ENCODE measurements around the gene PRR15L. TPM values are rescaled to one million over a fixed set of nuclear protein-coding genes. Genes with fewer than 3 reads are reported as not detected.

PRR15L gene
- polyA plus RNA-seq, 1 donor (not counting 4 experiments of a cell fraction or from before 2014, with no cell fraction given): 0.16 TPM

GRCh38 chr17:47959825-47960655 lies 2.4 kb upstream of the PRR15L start:
- Histone ChIP-seq H3K27me3 (ENCODE audit: control insufficient read depth, extremely low read depth, insufficient read depth, low read length) (no peaks in the 10 kb centered on the region), H3K9me1 (ENCODE audit: control insufficient read depth, extremely low read depth, insufficient read depth, low read length) (no peaks in the 10 kb centered on the region), H2AFZ (ENCODE audit: control insufficient read depth, low read length) (no peak overlapping the region), H4K20me1 (ENCODE audit: control insufficient read depth, extremely low read depth, insufficient read depth, low read length) (no peaks in the 10 kb centered on the region), H3K4me3 (ENCODE audit: control insufficient read depth in 2 of 3, extremely low read depth in 1 of 3, insufficient read depth in 2 of 3, low read depth in 1 of 3, low read length in 3 of 3) (no peak overlapping the region), H3K9ac (ENCODE audit: control insufficient read depth, extremely low read depth, insufficient read depth, low read length) (no peak overlapping the region), H3K36me3 (ENCODE audit: control insufficient read depth in 2 of 2, extremely low read depth in 1 of 2, insufficient read depth in 2 of 2, low read length in 2 of 2) (no peaks in the 10 kb centered on the region), H3K27ac (ENCODE audit: control insufficient read depth, insufficient read depth, low read length) (no peak overlapping the region), H3K9me3 (ENCODE audit: control insufficient read depth, low read depth, low read length) (no peaks in the 10 kb centered on the region), H3K4me1 (ENCODE audit: control insufficient read depth, extremely low read depth, insufficient read depth, low read length) (peaks cover 11% of the 10 kb centered on the region), H3K4me2 (ENCODE audit: control insufficient read depth, extremely low read depth, insufficient read depth, low read depth, low read length) (no peak overlapping the region), H3K79me2 (ENCODE audit: control insufficient read depth, insufficient read depth, low read length) (no peaks in the 10 kb centered on the region)
- no peak for TF ChIP-seq EZH2 (IDR thresholded peaks at IDR 0.05; ENCODE audit: low read length)
- TF ChIP-seq, protein P1, sequence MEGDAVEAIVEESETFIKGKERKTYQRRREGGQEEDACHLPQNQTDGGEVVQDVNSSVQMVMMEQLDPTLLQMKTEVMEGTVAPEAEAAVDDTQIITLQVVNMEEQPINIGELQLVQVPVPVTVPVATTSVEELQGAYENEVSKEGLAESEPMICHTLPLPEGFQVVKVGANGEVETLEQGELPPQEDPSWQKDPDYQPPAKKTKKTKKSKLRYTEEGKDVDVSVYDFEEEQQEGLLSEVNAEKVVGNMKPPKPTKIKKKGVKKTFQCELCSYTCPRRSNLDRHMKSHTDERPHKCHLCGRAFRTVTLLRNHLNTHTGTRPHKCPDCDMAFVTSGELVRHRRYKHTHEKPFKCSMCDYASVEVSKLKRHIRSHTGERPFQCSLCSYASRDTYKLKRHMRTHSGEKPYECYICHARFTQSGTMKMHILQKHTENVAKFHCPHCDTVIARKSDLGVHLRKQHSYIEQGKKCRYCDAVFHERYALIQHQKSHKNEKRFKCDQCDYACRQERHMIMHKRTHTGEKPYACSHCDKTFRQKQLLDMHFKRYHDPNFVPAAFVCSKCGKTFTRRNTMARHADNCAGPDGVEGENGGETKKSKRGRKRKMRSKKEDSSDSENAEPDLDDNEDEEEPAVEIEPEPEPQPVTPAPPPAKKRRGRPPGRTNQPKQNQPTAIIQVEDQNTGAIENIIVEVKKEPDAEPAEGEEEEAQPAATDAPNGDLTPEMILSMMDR (optimal IDR thresholded peaks at IDR 0.05 in 1 of 3, IDR thresholded peaks at IDR 0.05 in 1 of 3, conservative IDR thresholded peaks at IDR 0.05 in 1 of 3; ENCODE audit: extremely low read depth in 1 of 3, insufficient read depth in 2 of 3, low read length in 3 of 3): no peak
- FAIRE-seq (no peak), DNase-seq (ENCODE audit: low read depth, low spot score) (no peak)
- dilution Hi-C loops (cut with MboI; ENCODE audit: extremely low pct_ligation_motif_present, low sequenced_read_pairs): no loop called here

GRCh38 chr17:47956791-47957590 lies 692 bp downstream of the PRR15L start:
- Histone ChIP-seq H3K36me3 (ENCODE audit: control insufficient read depth in 2 of 2, extremely low read depth in 1 of 2, insufficient read depth in 2 of 2, low read length in 2 of 2) (peaks cover 0 to 1% of the 10 kb centered on the region in 2 experiments), H3K9me1 (ENCODE audit: control insufficient read depth, extremely low read depth, insufficient read depth, low read length) (no peaks in the 10 kb centered on the region), H3K9me3 (ENCODE audit: control insufficient read depth, low read depth, low read length) (no peaks in the 10 kb centered on the region), H2AFZ (ENCODE audit: control insufficient read depth, low read length) (no peak overlapping the region), H3K9ac (ENCODE audit: control insufficient read depth, extremely low read depth, insufficient read depth, low read length) (no peak overlapping the region), H3K27ac (ENCODE audit: control insufficient read depth, insufficient read depth, low read length) (no peak overlapping the region), H3K27me3 (ENCODE audit: control insufficient read depth, extremely low read depth, insufficient read depth, low read length) (no peaks in the 10 kb centered on the region), H3K79me2 (ENCODE audit: control insufficient read depth, insufficient read depth, low read length) (no peaks in the 10 kb centered on the region), H4K20me1 (ENCODE audit: control insufficient read depth, extremely low read depth, insufficient read depth, low read length) (no peaks in the 10 kb centered on the region), H3K4me1 (ENCODE audit: control insufficient read depth, extremely low read depth, insufficient read depth, low read length) (peaks cover 11% of the 10 kb centered on the region), H3K4me2 (ENCODE audit: control insufficient read depth, extremely low read depth, insufficient read depth, low read depth, low read length) (no peak overlapping the region), H3K4me3 (ENCODE audit: control insufficient read depth in 2 of 3, extremely low read depth in 1 of 3, insufficient read depth in 2 of 3, low read depth in 1 of 3, low read length in 3 of 3) (no peak overlapping the region)
- no peak for DNase-seq (ENCODE audit: low read depth, low spot score)
- TF ChIP-seq EZH2 (IDR thresholded peaks at IDR 0.05; ENCODE audit: low read length): no peak
- TF ChIP-seq, protein P1 (optimal IDR thresholded peaks at IDR 0.05 in 1 of 3, IDR thresholded peaks at IDR 0.05 in 1 of 3, conservative IDR thresholded peaks at IDR 0.05 in 1 of 3; ENCODE audit: extremely low read depth in 1 of 3, insufficient read depth in 2 of 3, low read length in 3 of 3): no peak
- no peak for FAIRE-seq
- dilution Hi-C loops (cut with MboI; ENCODE audit: extremely low pct_ligation_motif_present, low sequenced_read_pairs): no loop called here
